HCT116 (cell line): Measurements from ENCODE around the gene TBC1D1. TPM values are rescaled to one million over a fixed set of nuclear protein-coding genes. Genes with fewer than 3 reads are reported as not detected.

Experiments used
- ATAC-seq: fragments of 200-7000 bp; cut with Tn5 transposase; 2 replicates; pipeline ENCODE4 v1.9.1; 2020; ENCODE audit warnings: mild to moderate bottlenecking, moderate library complexity
- BruUV-seq: library from RNA; stranded (reverse); fragments of 400-500 nt; replicated peaks from 2 replicates; lab custom pipeline; 2021; lab: Mats Ljungman, UMichigan
- CTCF ChIA-PET: fragments of 300-600 bp; sonication (Branson Sonifier 250); formaldehyde crosslinking; loops from one replicate; lab custom pipeline; 2021; ENCODE audit warnings: antibody characterized with exemption; lab: Charles Lee
- POLR2A ChIA-PET: fragments of 300-600, 350-600 bp; sonication (Branson Sonifier 250); formaldehyde crosslinking; loops from one replicate; lab custom pipeline; 2021; ENCODE audit warnings: antibody characterized with exemption; lab: Charles Lee
- RAD21 ChIA-PET, 2 experiments: fragments of 300-600 bp; sonication (Branson Sonifier 250); formaldehyde crosslinking; loops; one replicate each; lab custom pipeline; 2023; ENCODE audit warnings: low total read pairs in 2 of 2; ENCODE audit not compliant: uncharacterized antibody in 2 of 2, unreplicated experiment in 2 of 2, low non-redundant PET in 1 of 2; lab: Charles Lee
- DNase-seq: peaks from one replicate; pipeline ENCODE4 v3.0.0-alpha.2; 2010; ENCODE audit warnings: low read depth, low spot score
- H2AFZ ChIP-seq: fragments of 200-600 bp; shearing (Covaris generic), sonication (generic); 2 replicates; pipeline ENCODE4 v1.6.1; 2017; ENCODE audit warnings: low read depth, mixed run types, mixed read lengths, antibody characterized with exemption, low read length; ENCODE audit not compliant: poor library complexity, severe bottlenecking
- H3K27ac ChIP-seq: 2 replicates; pipeline ENCODE4 v1.5.1; 2012; ENCODE audit warnings: low read depth, low read length
- H3K27me3 ChIP-seq: fragments of 200-600 bp; sonication (generic); 2 replicates; pipeline ENCODE4 v1.6.1; 2016; ENCODE audit warnings: mixed run types, low read length, mixed read lengths; ENCODE audit not compliant: insufficient read depth
- H3K36me3 ChIP-seq, 2 experiments: fragments of 200-500 bp in 1 of 2; fragments of 200-600 bp in 1 of 2; sonication (Bioruptor generic) in 1 of 2; sonication (generic) in 1 of 2; 2 replicates each; pipeline versions ENCODE4 v1.5.1 to v1.6.1; 2014 to 2016; ENCODE audit warnings: low read length in 2 of 2, inconsistent platforms in 1 of 2, mixed read lengths in 1 of 2, mixed run types in 1 of 2; ENCODE audit not compliant: insufficient read depth in 2 of 2, control insufficient read depth in 1 of 2
- H3K4me1 ChIP-seq, 2 experiments: fragments of 200-600 bp in 1 of 2; sonication (generic) in 1 of 2; 2 replicates each; pipeline versions ENCODE4 v1.5.1 to v1.6.1; 2012 to 2017; ENCODE audit warnings: low read length in 2 of 2, inconsistent platforms in 1 of 2, mild to moderate bottlenecking in 1 of 2, mixed read lengths in 1 of 2, mixed run types in 1 of 2, moderate library complexity in 1 of 2; ENCODE audit not compliant: insufficient read depth in 2 of 2, control insufficient read depth in 1 of 2
- H3K4me2 ChIP-seq: fragments of 200-600 bp; sonication (generic); 2 replicates; pipeline ENCODE4 v1.6.1; 2017; ENCODE audit warnings: mixed run types, low read length, mixed read lengths
- H3K4me3 ChIP-seq, 2 experiments: fragments of 200-600 bp in 1 of 2; sonication (generic) in 1 of 2; replicated peaks in 1 of 2; 2 replicates each; pipeline ENCODE4 v1.5.1; 2011 to 2016; ENCODE audit warnings: low read length in 2 of 2, control low read depth in 1 of 2, low read depth in 1 of 2, mild to moderate bottlenecking in 1 of 2, mixed read lengths in 1 of 2, mixed run types in 1 of 2
- H3K79me2 ChIP-seq: fragments of 200-600 bp; sonication (generic); 2 replicates; pipeline ENCODE4 v1.6.1; 2017; ENCODE audit warnings: mild to moderate bottlenecking, mixed run types, low read length, moderate library complexity, mixed read lengths; ENCODE audit not compliant: insufficient read depth
- H3K9ac ChIP-seq: fragments of 200-600 bp; sonication (generic); 2 replicates; pipeline ENCODE4 v1.6.1; 2016; ENCODE audit warnings: low read length, mixed read lengths
- H3K9me2 ChIP-seq: fragments of 200-600 bp; sonication (generic), shearing (Covaris generic); 2 replicates; pipeline ENCODE4 v1.6.1; 2017; ENCODE audit warnings: mixed run types, mild to moderate bottlenecking, moderate library complexity; ENCODE audit not compliant: insufficient read depth
- H3K9me3 ChIP-seq, 2 experiments: fragments of 200-500 bp in 1 of 2; fragments of 200-600 bp in 1 of 2; sonication (Bioruptor generic) in 1 of 2; sonication (generic) in 1 of 2; 2 replicates each; pipeline ENCODE4 v1.6.1; 2014 to 2017; ENCODE audit warnings: low read length in 2 of 2, mixed read lengths in 2 of 2, inconsistent platforms in 1 of 2, low read depth in 1 of 2, mild to moderate bottlenecking in 1 of 2, mixed run types in 1 of 2, moderate library complexity in 1 of 2; ENCODE audit not compliant: control insufficient read depth in 1 of 2, insufficient read depth in 1 of 2
- H4K20me1 ChIP-seq: fragments of 200-600 bp; sonication (generic), shearing (Covaris generic); 2 replicates; pipeline ENCODE4 v1.6.1; 2017; ENCODE audit warnings: mixed run types, mild to moderate bottlenecking, moderate library complexity; ENCODE audit not compliant: insufficient read depth
- CTCF ChIP-seq, 3 experiments: fragments of 200-600 bp in 1 of 3; sonication (generic) in 1 of 3; IDR thresholded peaks in 2 of 3; conservative IDR thresholded peaks in 1 of 3; 2 replicates each; pipeline ENCODE4 v1.5.1; 2012 to 2017; ENCODE audit warnings: low read depth in 2 of 3, low read length in 2 of 3, antibody characterized with exemption in 1 of 3, borderline replicate concordance in 1 of 3, control low read depth in 1 of 3, mild to moderate bottlenecking in 1 of 3, mixed read lengths in 1 of 3, mixed run types in 1 of 3, moderate library complexity in 1 of 3; ENCODE audit not compliant: insufficient read depth in 1 of 3
- FOSL1 ChIP-seq: IDR thresholded peaks from 2 replicates; pipeline ENCODE4 v1.6.1; 2012; ENCODE audit warnings: low read depth
- RAD21 ChIP-seq: IDR thresholded peaks from 2 replicates; pipeline ENCODE4 v1.6.1; 2012; ENCODE audit warnings: low read depth, mild to moderate bottlenecking
- ZFX ChIP-seq: fragments of 450-650 bp; IDR thresholded peaks from 2 replicates; pipeline ENCODE4 v1.6.1; 2017
- intact Hi-C: fragments of 100-400 bp; cut with micrococcal nuclease; formaldehyde crosslinking; loops from 2 replicates; pipeline ENCODE4 v1.10.0; 2022
- total RNA-seq: library from RNA; stranded (reverse); gene quantifications from one replicate; pipeline ENCODE4 v1.2.1, GENCODE V29; 2021; ENCODE audit not compliant: unreplicated experiment

The TBC1D1 gene
- total RNA-seq, 1 experiment from 2014 or later: 82.7 TPM

GRCh38 chr4:38062088-38062775, 171.3 kb downstream of the TBC1D1 start:
- CTCF ChIA-PET: interaction anchor here (0.6 to 1.4 kb wide), 3 partner anchors 8 to 107 kb away, joined by 3 to 4 read pairs (median 3); no protein-coding TSS in a partner anchor

More at GRCh38 chr4:38062088-38062775, 171.3 kb downstream of the TBC1D1 start:
- Histone ChIP-seq H2AFZ (no peak overlapping the region), H3K9me3 (no peaks in the 10 kb centered on the region), H3K27me3 (no peaks in the 10 kb centered on the region), H3K4me2 (no peak overlapping the region), H3K27ac (no peak overlapping the region), H3K9me2 (no peaks in the 10 kb centered on the region), H4K20me1 (no peaks in the 10 kb centered on the region), H3K4me3 (no peak overlapping the region), H3K36me3 (no peaks in the 10 kb centered on the region), H3K79me2 (no peaks in the 10 kb centered on the region), H3K4me1 (peaks cover 6 to 11% of the 10 kb centered on the region in 2 experiments; a peak in 2 of 4 replicates), H3K9ac (no peak overlapping the region)
- intact Hi-C loops: loop anchor here (1.0 to 5.0 kb wide), 5 partner anchors 107 to 795 kb away; partner anchors contain the start of gene TLR6
- DNase-seq: peak; percentile 53
- ChIA-PET RAD21 (no interaction called here), POLR2A (no interaction called here)
- peak; percentile 84 for ATAC-seq
- BruUV-seq: no TSS peak
- TF ChIP-seq RAD21: peak; percentile 87
- TF ChIP-seq FOSL1: no peak
- TF ChIP-seq ZFX: no peak
- peak; percentile 51 to 84 (median 80) for TF ChIP-seq CTCF (IDR thresholded peaks at IDR 0.05 in 2 of 3, conservative IDR thresholded peaks at IDR 0.05 in 1 of 3; ENCODE audit: borderline replicate concordance in 1 of 3, insufficient read depth in 1 of 3, low read depth in 2 of 3, low read length in 2 of 3)
